ENCODE data around the gene GLDN. TPM values are rescaled to one million over a fixed set of nuclear protein-coding genes. Genes with fewer than 3 reads are reported as not detected.
"Not testable (repeated sequence)": the region's sequence is repeated elsewhere in the genome, so short reads cannot be mapped to it uniquely, and the experiment has no call there.

GLDN gene
- total RNA-seq, 2 experiments from 2014 or later = not detected

DNA sequence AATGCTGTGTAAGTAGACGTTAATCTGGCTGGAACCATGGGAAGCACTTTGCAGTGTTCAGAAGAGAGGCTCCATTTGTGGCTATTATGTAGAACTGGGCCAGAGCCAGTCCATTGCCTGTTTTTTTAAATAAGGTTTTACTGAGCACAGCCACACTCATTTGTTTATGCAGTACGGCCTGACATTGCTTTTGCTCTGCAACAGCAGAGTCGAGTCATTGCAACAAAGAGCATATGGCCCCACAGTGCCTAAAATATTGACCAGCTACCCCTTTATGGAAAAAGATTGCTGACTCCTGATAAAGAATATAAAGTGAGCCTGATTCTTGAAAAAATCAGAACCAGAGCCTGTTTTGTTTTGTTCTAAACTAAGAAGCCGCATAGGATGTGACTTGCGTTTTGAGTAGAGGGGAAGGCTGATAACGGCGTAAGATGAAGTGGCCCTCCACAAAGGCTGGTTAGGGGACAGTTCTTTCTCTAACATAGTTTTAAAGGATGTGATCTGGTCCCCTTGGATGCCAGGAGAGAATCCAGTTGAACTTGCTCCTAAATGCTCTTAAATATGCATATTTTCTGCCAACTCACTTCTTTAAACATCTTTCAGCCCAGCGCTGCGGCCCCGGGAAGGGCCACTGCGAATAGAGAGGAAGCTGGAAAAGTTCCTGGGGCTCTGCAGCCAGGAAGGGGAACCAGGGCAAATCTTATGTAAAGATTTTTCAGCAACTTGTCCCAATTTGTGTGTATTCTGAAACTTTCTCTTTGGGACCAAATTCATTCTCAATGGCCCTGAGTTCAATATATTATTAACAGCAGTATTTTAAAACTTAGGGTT lies 64.5 kb downstream of the GLDN start:
- no peak overlapping the region for H3K27ac Mint-ChIP-seq
- POLR2A ChIA-PET = no interaction called here
- intact Hi-C loops (cut with micrococcal nuclease) = no loop called here
- H3K4me3 Mint-ChIP-seq = no peak overlapping the region
- H3K36me3 Mint-ChIP-seq (ENCODE audit: low read depth) = no peaks in the 10 kb centered on the region
- no peak for ATAC-seq
- H3K9me3 Mint-ChIP-seq = no peaks in the 10 kb centered on the region
- no peaks in the 10 kb centered on the region for H3K4me1 Mint-ChIP-seq (ENCODE audit: low read depth)
- no peak for DNase-seq
- peaks cover 23% of the 10 kb centered on the region for H3K27me3 Mint-ChIP-seq
- TF ChIP-seq CTCF (IDR thresholded peaks at IDR 0.05) = no peak
- CTCF ChIA-PET = interaction anchor here (1.6 kb wide), 1 partner anchor 10 kb away, joined by 3 read pairs; no protein-coding TSS in a partner anchor

DNA sequence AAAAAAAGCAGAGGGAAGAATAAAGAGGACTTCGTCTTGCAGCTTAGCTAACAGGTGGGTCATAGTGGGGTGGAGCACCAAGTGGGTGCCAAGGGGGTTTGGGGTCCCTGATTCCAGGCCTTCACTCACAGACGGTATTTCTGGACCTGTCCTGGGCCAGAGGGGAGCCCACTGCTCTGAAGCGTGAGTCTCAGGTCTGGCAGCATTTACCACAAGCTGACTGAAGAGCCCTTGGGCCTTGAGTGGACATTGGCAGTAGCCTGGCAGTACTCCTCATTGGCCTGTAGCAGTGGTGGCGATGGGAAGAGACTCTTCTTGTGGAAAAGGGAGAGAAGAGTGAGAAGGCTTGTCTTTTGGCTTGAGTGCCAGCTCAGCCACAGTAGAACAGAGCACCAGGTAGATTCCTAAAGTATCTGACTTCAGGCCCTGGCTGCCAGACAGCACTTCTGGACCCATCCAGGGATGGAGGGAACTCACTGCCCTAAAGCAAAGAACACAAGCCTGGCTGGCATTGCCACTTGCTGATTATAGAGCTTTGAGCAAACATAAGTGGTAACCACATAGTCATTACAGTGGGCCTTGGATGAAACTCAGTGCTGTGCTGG lies 72.9 kb downstream of the GLDN start:
- no peaks in the 10 kb centered on the region for H3K9me3 Mint-ChIP-seq

GRCh38 chr15:51416129-51416528 lies 74.7 kb downstream of the GLDN start:
- ATAC-seq = no peak
- no peak for DNase-seq
- POLR2A ChIA-PET = no interaction called here
- TF ChIP-seq CTCF (IDR thresholded peaks at IDR 0.05) = no peak
- no peaks in the 10 kb centered on the region for H3K27me3 Mint-ChIP-seq
- no peaks in the 10 kb centered on the region for H3K4me1 Mint-ChIP-seq (ENCODE audit: low read depth)
- no peaks in the 10 kb centered on the region for H3K9me3 Mint-ChIP-seq
- H3K4me3 Mint-ChIP-seq = no peak overlapping the region
- intact Hi-C loops (cut with micrococcal nuclease) = no loop called here
- no peaks in the 10 kb centered on the region for H3K36me3 Mint-ChIP-seq (ENCODE audit: low read depth)
- H3K27ac Mint-ChIP-seq = no peak overlapping the region
- CTCF ChIA-PET = interaction anchor here (0.9 to 1.1 kb wide), 2 partner anchors 9 to 14 kb away, joined by 3 read pairs; no protein-coding TSS in a partner anchor

More for the DNA sequence above, 72.9 kb downstream of the GLDN start:
- no peak overlapping the region for H3K27ac Mint-ChIP-seq
- DNase-seq (no peak), ATAC-seq (no peak)
- CTCF ChIA-PET = no interaction called here
- peaks cover 4% of the 10 kb centered on the region for H3K27me3 Mint-ChIP-seq
- POLR2A ChIA-PET = no interaction called here
- intact Hi-C loops (cut with micrococcal nuclease) = no loop called here
- H3K4me1 Mint-ChIP-seq (ENCODE audit: low read depth) = no peaks in the 10 kb centered on the region
- no peaks in the 10 kb centered on the region for H3K36me3 Mint-ChIP-seq (ENCODE audit: low read depth)
- no peak for TF ChIP-seq CTCF (IDR thresholded peaks at IDR 0.05)
- no peak overlapping the region for H3K4me3 Mint-ChIP-seq

DNA sequence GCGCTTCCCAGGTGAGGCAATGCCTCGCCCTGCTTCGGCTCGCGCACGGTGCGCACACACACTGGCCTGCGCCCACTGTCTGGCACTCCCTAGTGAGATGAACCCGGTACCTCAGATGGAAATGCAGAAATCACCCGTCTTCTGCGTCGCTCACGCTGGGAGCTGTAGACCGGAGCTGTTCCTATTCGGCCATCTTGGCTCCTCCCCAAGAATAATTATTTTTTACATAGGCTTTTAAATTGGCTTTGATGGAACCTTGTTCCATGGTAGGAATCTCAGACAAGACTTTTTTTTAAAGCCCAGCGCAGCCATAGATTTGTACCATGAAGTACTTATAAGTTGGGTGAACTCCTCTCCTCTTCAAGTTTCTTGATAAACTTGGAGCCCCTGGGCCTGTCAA lies 81.6 kb downstream of the GLDN start:
- H3K36me3 Mint-ChIP-seq (ENCODE audit: low read depth); ATAC-seq; H3K4me1 Mint-ChIP-seq (ENCODE audit: low read depth); POLR2A ChIA-PET; intact Hi-C loops (cut with micrococcal nuclease); H3K27me3 Mint-ChIP-seq; H3K9me3 Mint-ChIP-seq; H3K27ac Mint-ChIP-seq; H3K4me3 Mint-ChIP-seq; CTCF ChIA-PET; DNase-seq: not testable (repeated sequence)

- no peak overlapping the region for H3K4me3 Mint-ChIP-seq
- no peaks in the 10 kb centered on the region for H3K4me1 Mint-ChIP-seq (ENCODE audit: low read depth)
- no peaks in the 10 kb centered on the region for H3K36me3 Mint-ChIP-seq (ENCODE audit: low read depth)
- H3K9me3 Mint-ChIP-seq = no peaks in the 10 kb centered on the region
- POLR2A ChIA-PET = no interaction called here
- intact Hi-C loops (cut with micrococcal nuclease) = no loop called here
- H3K27ac Mint-ChIP-seq = no peak overlapping the region
- CTCF ChIA-PET = no interaction called here
- ATAC-seq = no peak
- no peak for TF ChIP-seq CTCF (IDR thresholded peaks at IDR 0.05)
- DNase-seq = no peak
- H3K27me3 Mint-ChIP-seq = peaks cover 4% of the 10 kb centered on the region
Observed at GRCh38 chr15:51424780-51425179, 83.3 kb downstream of the GLDN start.
